DND-41 (cell line): Measurements from ENCODE around the gene PTPRN2.

ENCODE experiments used
- CTCF ChIP-seq: IDR thresholded peaks from 2 replicates; pipeline ENCODE4 v1.5.1; 2012; ENCODE audit warnings: borderline replicate concordance, low read length, moderate library complexity, mild to moderate bottlenecking; ENCODE audit not compliant: poor library complexity, severe bottlenecking; ENCODE audit errors: extremely low read depth
- EZH2 ChIP-seq: IDR thresholded peaks from 3 replicates; pipeline ENCODE4 v1.6.1; 2012; ENCODE audit warnings: borderline replicate concordance, low read depth, mild to moderate bottlenecking, moderate library complexity, low read length, inconsistent platforms; ENCODE audit not compliant: severe bottlenecking

GRCh38 chr7:157791666-157792065 is 796.0 kb downstream of the PTPRN2 start:
- TF ChIP-seq CTCF (peak; percentile 7), EZH2 (no peak)
